Activated CD8-positive, alpha-beta T cell treated with anti-CD3 and anti-CD28 coated beads for 36 hours (primary cell): ENCODE results near the gene PALLD. TPM values are rescaled to one million over a fixed set of nuclear protein-coding genes. Genes with fewer than 3 reads are reported as not detected.

Experiments
- ATAC-seq: fragments of 200-7000 bp; cut with Tn5 transposase; one replicate; pipeline ENCODE4 v1.10.0; 2021; ENCODE audit warnings: mild to moderate bottlenecking, moderate library complexity
- CTCF ChIA-PET: fragments of 350-600 bp; sonication (Branson Sonifier 250); formaldehyde crosslinking; loops from one replicate; lab custom pipeline; 2021; ENCODE audit warnings: antibody characterized with exemption; lab: Charles Lee
- POLR2A ChIA-PET: fragments of 350-600 bp; sonication (Branson Sonifier 250); formaldehyde crosslinking; loops from one replicate; lab custom pipeline; 2021; ENCODE audit warnings: antibody characterized with exemption; lab: Charles Lee
- DNase-seq: peaks from one replicate; pipeline ENCODE4 v3.0.0-alpha.2; 2020
- H3K27ac Mint-ChIP-seq: one replicate; pipeline ENCODE4 v1.8.0; 2021; ENCODE audit warnings: mild to moderate bottlenecking, mixed read lengths
- H3K27me3 Mint-ChIP-seq: one replicate; pipeline ENCODE4 v1.8.0; 2021; ENCODE audit warnings: mixed read lengths
- H3K36me3 Mint-ChIP-seq: one replicate; pipeline ENCODE4 v1.8.0; 2021; ENCODE audit warnings: low read depth, mixed read lengths
- H3K4me1 Mint-ChIP-seq: one replicate; pipeline ENCODE4 v1.8.0; 2021; ENCODE audit warnings: low read depth, mixed read lengths
- H3K4me3 Mint-ChIP-seq: one replicate; pipeline ENCODE4 v1.8.0; 2021; ENCODE audit warnings: mild to moderate bottlenecking, moderate library complexity, mixed read lengths
- H3K9me3 Mint-ChIP-seq: one replicate; pipeline ENCODE4 v1.8.0; 2021; ENCODE audit warnings: mixed read lengths
- CTCF ChIP-seq: fragments of 200-600 bp; IDR thresholded peaks from one replicate; pipeline ENCODE4 v1.8.0; 2022; ENCODE audit warnings: antibody characterized with exemption, mild to moderate bottlenecking
- intact Hi-C: fragments of 100-400 bp; cut with micrococcal nuclease; formaldehyde crosslinking; loops from one replicate; pipeline ENCODE4 v1.10.0; 2022
- total RNA-seq, 2 experiments: library from RNA; stranded (reverse); gene quantifications; one replicate each; pipeline ENCODE4 v1.2.3, GENCODE V29; 2021

Gene PALLD
- total RNA-seq, 2 experiments from 2014 or later = 0.41 to 0.60 TPM

- intact Hi-C loops = no loop called here
- no peaks in the 10 kb centered on the region for H3K36me3 Mint-ChIP-seq
- no peak for DNase-seq
- no peaks in the 10 kb centered on the region for H3K4me1 Mint-ChIP-seq
- POLR2A ChIA-PET = no interaction called here
- no peak for ATAC-seq
- CTCF ChIA-PET = interaction anchor here (0.6 kb wide), 1 partner anchor 139 kb away, joined by 3 read pairs; no protein-coding TSS in a partner anchor
- H3K4me3 Mint-ChIP-seq = no peak overlapping the region
- no peak for TF ChIP-seq CTCF
- peaks cover 4% of the 10 kb centered on the region for H3K27me3 Mint-ChIP-seq
- H3K9me3 Mint-ChIP-seq = no peaks in the 10 kb centered on the region
- no peak overlapping the region for H3K27ac Mint-ChIP-seq
These were observed 288.1 kb downstream of the PALLD start for GRCh38 chr4:168784786-168785461.

- no peaks in the 10 kb centered on the region for H3K36me3 Mint-ChIP-seq
- intact Hi-C loops = no loop called here
- peaks cover 2% of the 10 kb centered on the region for H3K27me3 Mint-ChIP-seq
- no peaks in the 10 kb centered on the region for H3K9me3 Mint-ChIP-seq
- ChIA-PET CTCF (no interaction called here), POLR2A (no interaction called here)
- no peak for TF ChIP-seq CTCF
- H3K4me3 Mint-ChIP-seq = no peak overlapping the region
- H3K27ac Mint-ChIP-seq = no peak overlapping the region
- no peaks in the 10 kb centered on the region for H3K4me1 Mint-ChIP-seq
- DNase-seq = no peak
- ATAC-seq = no peak
These were observed 290.5 kb downstream of the PALLD start for GRCh38 chr4:168787334-168787733.

DNA sequence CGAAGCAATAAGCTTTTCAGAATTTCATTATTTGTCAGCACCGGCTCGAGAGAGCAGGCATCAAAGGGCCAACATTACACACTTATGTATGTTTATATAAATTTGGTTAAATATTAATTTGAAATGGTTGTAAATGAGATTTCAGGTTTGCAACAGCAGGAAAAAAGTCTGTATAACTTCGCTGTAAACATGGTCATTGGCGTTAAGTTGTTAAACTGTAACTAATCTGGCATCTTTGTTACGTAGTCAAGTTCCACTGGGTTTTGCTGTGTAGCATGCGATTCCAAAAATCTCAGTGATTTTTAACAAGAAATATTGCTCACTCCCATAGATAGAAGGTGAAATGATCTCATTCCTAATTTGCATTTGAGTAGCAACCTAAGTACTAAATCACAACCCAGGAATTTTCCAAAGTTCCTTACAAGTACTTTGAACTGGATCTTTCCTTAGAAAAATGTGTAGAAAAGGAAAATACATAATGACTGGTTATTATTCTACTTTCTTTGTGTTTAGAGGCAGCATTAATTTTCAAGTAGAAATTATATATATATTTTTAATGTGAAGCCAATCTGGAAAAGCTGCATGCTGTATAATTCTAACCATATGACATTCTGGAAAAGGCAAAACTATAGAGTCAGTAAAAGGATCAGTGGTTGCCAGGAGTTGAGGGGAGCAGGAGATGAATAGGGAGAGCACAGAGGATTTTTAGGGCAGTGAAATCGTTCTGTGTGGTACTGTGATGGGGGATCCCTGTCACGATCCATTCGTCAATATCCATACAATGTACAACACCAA is 291.1 kb downstream of the PALLD start:
- POLR2A ChIA-PET = no interaction called here
- H3K36me3 Mint-ChIP-seq = no peaks in the 10 kb centered on the region
- TF ChIP-seq CTCF = no peak
- CTCF ChIA-PET = no interaction called here
- H3K9me3 Mint-ChIP-seq = no peaks in the 10 kb centered on the region
- no peak overlapping the region for H3K27ac Mint-ChIP-seq
- no peaks in the 10 kb centered on the region for H3K4me1 Mint-ChIP-seq
- ATAC-seq (no peak), DNase-seq (no peak)
- no peak overlapping the region for H3K4me3 Mint-ChIP-seq
- peaks cover 2% of the 10 kb centered on the region for H3K27me3 Mint-ChIP-seq
- intact Hi-C loops = no loop called here

DNA sequence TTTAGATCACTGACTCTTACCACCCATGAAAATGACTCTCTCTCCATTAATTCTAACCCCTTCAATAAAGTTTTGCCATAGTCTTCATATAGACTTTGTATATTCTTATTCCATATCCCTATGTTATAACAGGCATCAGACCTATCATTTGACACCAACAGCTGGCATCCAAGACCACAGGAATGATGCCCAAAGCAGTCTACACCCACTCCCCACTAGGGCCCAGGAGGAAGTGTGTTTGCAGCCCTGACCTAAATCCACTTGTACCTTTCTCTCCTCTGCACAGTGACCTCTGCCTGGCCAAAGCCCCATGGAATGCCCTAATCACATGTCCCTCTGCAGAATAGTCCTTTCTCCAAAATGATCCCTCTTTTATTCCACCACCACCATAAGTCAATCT is 294.0 kb downstream of the PALLD start:
- H3K4me3 Mint-ChIP-seq = no peak overlapping the region
- CTCF ChIA-PET = no interaction called here
- H3K27me3 Mint-ChIP-seq = peaks cover 2% of the 10 kb centered on the region
- intact Hi-C loops = no loop called here
- H3K27ac Mint-ChIP-seq = no peak overlapping the region
- no peaks in the 10 kb centered on the region for H3K36me3 Mint-ChIP-seq
- no peaks in the 10 kb centered on the region for H3K4me1 Mint-ChIP-seq
- H3K9me3 Mint-ChIP-seq = no peaks in the 10 kb centered on the region
- TF ChIP-seq CTCF = no peak
- DNase-seq (no peak), ATAC-seq (no peak)
- POLR2A ChIA-PET = no interaction called here

- TF ChIP-seq CTCF = no peak
- Mint-ChIP-seq H3K4me3 (no peak overlapping the region), H3K9me3 (no peaks in the 10 kb centered on the region), H3K36me3 (no peaks in the 10 kb centered on the region), H3K27ac (no peak overlapping the region), H3K4me1 (no peaks in the 10 kb centered on the region), H3K27me3 (peaks cover 2% of the 10 kb centered on the region)
- ATAC-seq = no peak
- ChIA-PET CTCF (no interaction called here), POLR2A (no interaction called here)
- no peak for DNase-seq
- intact Hi-C loops = no loop called here
These were observed 294.5 kb downstream of the PALLD start for GRCh38 chr4:168791376-168791775.
